ENCODE data around the gene U2AF1L4.

The U2AF1L4 gene

DNA sequence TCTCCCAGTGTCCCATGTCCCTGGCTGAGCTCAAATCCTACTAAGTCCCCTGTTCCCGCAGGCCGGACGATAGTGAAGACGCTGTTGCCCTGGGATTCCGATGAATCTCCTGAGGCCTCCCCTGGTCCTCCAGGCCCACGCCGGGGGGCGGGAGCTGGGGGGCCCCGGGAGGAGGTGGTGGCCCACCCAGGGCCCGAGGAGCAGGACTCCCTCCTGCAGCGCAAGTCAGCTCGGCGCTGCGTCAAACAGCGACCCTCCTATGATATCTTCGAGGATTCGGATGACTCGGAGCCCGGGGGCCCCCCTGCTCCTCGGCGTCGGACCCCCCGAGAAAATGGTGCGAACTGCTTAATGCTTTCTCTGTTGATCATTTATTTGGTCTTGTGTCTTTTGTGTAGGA lies 21.5 kb downstream of the U2AF1L4 start:
- no peak for DNase-seq

DNA sequence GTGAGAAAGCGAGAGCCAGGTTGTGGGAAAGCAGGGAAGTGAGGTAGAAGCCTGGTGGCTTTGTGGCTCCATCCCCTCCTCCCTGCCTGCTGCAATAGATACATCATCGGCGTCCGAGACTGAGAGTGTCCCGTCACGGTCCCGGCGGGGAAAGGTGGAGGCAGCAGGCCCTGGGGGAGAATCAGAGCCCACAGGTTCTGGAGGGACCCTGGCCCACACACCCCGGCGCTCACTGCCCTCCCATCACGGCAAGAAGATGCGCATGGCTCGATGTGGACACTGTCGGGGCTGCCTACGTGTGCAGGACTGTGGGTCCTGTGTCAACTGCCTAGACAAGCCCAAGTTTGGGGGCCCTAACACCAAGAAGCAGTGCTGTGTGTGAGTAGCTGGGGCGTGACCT lies 22.3 kb downstream of the U2AF1L4 start:
- no peak for DNase-seq

DNA sequence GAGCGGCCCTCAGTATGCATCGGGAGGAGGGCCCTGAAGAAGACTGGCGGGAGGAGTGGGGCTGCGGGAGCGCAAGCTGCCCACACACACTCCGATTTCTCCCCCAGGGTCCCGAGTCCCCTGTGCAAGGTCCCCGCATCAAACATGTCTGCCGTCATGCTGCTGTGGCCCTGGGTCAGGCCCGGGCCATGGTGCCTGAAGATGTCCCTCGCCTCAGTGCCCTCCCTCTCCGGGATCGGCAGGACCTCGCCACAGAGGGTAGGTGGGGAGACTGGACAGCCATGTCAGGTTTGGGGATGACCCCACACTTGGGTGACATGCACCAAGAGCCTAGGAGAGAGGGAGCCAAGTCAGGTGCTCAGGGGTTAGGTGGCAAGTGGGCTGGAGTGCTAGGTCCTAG lies 22.8 kb downstream of the U2AF1L4 start:
- DNase-seq = no peak

DNA sequence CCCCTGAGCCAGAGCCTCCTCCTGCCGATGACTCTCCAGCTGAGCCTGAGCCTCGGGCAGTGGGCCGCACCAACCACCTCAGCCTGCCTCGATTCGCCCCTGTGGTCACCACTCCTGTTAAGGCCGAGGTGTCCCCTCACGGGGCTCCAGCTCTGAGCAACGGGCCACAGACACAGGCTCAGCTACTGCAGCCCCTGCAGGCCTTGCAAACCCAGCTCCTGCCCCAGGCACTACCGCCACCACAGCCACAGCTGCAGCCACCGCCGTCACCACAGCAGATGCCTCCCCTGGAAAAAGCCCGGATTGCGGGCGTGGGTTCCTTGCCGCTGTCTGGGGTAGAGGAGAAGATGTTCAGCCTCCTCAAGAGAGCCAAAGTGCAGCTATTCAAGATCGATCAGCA lies 23.8 kb downstream of the U2AF1L4 start:
- DNase-seq = no peak

DNA sequence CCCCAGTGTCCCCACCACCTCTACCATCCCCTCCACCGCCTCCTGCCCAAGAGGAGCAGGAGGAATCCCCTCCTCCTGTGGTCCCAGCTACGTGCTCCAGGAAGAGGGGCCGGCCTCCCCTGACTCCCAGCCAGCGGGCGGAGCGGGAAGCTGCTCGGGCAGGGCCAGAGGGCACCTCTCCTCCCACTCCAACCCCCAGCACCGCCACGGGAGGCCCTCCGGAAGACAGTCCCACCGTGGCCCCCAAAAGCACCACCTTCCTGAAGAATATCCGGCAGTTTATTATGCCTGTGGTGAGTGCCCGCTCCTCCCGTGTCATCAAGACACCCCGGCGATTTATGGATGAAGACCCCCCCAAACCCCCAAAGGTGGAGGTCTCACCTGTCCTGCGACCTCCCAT lies 24.6 kb downstream of the U2AF1L4 start:
- no peak for DNase-seq

DNA sequence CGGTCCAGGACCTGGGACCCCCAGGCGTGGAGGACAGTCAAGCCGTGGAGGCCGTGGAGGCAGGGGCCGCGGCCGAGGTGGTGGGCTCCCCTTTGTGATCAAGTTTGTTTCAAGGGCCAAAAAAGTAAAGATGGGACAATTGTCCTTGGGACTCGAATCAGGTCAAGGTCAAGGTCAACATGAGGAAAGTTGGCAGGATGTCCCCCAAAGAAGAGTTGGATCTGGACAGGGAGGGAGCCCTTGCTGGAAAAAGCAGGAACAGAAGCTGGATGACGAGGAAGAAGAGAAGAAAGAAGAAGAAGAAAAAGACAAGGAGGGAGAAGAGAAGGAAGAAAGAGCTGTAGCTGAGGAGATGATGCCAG lies 25.1 kb downstream of the U2AF1L4 start:
- no peak for DNase-seq

DNA sequence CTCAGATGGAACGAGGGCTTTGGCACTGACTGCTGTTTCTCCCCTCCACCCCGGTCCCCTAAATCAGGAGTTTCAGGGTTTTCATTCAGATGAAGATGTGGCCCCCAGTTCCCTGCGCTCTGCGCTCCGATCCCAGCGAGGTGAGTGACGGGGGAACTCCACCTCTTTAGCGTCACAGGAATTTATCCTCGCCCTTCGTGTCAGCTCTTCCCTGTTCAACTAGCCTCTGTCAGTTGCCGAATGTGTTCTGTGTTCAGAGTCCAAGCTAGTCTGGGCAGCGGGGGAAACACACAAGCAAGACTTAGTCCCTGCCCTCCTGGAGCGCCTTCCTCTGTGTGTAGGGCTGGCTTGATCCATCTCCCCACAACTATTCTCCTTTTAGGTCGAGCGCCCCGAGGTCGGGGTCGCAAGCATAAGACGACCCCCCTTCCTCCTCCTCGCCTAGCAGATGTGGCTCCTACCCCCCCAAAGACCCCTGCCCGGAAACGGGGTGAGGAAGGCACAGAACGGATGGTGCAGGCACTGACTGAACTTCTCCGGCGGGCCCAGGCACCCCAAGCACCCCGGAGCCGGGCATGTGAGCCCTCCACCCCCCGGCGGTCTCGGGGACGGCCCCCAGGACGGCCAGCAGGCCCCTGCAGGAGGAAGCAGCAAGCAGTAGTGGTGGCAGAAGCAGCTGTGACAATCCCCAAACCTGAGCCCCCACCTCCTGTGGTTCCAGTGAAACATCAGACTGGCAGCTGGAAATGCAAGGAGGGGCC lies 25.6 kb downstream of the U2AF1L4 start:
- no peak for DNase-seq

DNA sequence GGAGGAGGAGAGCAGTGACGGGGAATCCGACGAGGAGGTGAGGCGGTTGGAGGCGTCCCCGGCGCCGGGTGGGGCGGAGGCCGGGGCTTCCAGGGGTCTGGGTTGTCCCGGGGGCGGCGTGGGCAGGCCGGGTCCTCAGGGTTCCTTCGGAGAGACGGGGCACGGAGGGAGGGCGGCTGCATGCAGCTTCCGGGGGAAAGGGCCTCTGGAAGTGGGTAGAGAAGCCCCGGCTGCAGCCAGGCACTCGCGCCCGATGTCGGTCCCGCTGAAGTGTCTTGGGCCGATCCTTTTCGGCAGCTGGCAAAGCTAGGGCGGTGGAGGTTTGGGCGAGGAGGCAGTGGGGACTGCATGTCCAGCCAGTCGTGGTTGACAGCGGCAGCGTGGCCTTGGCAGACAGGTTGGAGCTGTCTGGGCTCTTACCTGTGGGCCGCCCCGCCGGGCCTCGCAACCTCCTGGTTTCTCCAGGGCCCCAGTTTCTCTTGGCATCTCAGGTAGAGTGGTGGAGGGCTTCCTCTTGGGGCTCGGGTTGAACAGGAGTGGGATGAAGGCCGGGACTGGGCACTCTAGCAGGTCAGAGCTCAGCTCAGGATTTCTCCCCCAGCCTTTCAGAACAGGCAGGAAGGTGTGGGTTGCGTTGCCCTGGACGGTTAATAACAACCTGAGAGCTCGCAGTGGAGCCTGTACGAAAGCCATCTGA lies 26.7 kb downstream of the U2AF1L4 start:
- DNase-seq = peak; percentile 17

DNA sequence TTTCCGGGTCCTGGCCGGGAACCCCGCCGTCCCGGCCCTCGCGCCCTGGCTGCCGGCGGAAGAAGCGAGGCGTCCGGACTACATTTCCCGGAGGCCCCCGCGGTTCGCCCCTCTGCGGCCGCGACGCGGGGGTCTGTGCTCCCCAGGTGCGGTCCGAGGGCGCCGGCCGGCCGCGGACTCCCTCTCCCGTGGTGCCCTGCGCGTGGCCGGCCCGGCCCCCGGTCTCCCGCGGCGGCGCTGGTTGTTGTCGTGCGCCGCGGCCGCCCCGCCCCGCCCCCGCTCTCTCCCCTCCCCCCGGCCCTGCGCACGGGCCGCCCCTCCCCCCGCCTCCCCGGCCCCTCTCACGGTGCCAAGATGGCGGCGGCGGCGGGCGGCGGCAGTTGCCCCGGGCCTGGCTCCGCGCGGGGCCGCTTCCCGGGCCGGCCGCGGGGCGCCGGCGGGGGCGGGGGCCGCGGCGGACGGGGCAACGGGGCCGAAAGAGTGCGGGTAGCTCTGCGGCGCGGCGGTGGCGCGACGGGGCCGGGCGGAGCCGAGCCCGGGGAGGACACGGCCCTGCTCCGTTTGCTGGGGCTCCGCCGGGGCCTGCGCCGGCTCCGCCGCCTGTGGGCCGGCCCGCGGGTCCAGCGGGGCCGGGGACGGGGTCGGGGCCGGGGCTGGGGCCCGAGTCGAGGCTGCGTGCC lies 27.4 kb downstream of the U2AF1L4 start, which contains the start of gene KMT2B:
TSS of gene KMT2B (plus strand) at position 339 of the 680 bp plus-strand sequence. CDS start at position 355, 16 bp downstream.
- DNase-seq = no peak

DNA sequence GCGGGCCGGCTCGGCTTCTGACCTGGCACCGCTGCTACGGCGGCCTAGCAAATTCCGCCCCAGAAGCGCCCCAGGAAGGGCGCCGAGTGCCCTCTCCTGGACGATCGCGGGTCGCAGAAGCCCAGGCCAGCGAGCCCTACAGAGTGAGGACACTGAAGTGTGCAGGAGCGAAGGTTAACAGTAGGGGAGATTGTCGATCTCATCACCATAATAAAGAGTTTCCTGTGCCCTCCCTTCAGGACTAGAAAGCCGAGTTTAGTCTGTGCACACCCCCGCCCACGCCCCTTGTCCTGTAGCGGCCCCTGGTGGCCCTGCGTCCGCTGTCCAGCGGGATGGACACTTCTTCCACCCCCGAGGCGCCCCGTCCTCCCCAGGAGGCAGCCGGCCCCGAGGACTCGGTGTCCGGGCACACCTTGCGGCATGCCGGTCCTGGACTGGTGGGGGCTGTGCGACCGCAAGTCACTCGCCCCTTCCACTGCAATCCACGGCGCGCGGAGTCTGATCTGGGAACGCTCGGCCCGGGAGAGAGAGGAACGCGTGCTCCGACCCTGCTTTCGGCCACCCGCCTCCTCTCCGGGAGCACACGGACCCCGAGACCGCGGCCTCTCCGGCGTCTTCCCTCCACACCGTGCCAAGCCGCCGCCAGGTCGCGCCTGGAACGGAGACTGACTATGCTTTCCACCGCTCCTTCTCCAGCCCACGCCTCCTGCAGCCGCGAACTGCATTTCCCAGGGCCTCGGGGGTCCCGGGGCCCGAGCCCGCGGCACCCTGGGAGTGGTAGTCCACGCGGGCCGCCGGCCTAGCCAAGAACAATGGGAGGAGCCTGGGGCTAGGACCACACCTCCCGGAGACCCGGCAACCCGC lies 28.2 kb downstream of the U2AF1L4 start:
- peak; percentile 96 for DNase-seq

DNA sequence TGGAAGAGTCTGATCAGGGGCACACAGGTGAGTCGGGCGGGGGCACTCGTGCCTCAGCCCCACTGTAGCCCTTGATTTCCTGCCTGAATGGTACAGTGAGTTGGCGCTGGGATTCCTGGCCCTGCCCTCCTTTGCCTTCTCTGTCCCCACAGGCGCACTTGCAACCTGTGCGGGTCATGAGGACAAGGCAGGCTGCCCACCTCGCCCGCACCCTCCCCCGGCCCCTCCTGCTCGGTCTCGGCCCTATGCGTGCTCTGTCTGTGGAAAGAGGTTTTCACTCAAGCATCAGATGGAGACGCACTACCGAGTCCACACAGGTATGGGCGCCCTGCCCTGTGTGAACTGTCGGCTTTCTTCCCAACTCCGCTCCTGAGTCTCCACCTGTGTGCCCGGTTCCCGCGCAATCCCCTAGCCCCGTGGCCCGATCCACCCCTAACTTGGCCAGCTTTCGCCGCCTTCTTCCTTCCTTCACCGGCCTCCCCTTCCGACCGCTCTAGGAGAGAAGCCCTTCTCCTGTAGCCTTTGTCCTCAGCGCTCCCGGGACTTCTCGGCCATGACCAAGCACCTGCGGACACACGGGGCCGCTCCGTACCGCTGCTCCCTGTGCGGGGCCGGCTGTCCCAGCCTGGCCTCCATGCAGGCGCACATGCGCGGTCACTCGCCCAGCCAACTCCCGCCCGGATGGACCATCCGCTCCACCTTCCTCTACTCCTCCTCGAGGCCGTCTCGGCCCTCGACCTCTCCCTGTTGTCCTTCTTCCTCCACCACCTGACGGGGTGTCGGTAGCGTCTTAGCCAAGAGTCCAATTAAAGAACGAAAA lies 29.0 kb downstream of the U2AF1L4 start:
- DNase-seq = no peak

DNA sequence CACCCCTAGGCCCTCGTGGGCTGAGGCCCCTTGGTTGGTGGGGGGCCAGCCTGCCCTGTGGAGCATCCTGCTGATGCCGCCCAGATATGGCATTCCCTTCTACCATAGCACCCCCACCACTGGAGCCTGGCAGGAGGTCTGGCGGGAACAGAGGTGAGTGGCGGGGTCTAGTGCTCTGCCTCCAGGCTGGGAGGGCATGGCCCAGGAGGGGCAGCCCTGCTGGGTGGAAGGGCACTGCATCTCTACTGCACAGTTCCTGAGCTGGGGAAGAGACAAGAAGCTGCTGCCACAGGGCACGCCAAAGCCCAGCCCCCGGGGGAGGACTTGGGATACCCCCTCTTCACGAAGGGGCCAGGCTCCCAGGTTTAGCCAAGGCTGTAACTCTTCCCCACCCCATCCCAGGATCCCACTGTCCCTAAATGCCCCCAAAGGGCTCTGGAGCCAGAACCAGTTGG lies 29.8 kb downstream of the U2AF1L4 start:
- no peak for DNase-seq

DNA sequence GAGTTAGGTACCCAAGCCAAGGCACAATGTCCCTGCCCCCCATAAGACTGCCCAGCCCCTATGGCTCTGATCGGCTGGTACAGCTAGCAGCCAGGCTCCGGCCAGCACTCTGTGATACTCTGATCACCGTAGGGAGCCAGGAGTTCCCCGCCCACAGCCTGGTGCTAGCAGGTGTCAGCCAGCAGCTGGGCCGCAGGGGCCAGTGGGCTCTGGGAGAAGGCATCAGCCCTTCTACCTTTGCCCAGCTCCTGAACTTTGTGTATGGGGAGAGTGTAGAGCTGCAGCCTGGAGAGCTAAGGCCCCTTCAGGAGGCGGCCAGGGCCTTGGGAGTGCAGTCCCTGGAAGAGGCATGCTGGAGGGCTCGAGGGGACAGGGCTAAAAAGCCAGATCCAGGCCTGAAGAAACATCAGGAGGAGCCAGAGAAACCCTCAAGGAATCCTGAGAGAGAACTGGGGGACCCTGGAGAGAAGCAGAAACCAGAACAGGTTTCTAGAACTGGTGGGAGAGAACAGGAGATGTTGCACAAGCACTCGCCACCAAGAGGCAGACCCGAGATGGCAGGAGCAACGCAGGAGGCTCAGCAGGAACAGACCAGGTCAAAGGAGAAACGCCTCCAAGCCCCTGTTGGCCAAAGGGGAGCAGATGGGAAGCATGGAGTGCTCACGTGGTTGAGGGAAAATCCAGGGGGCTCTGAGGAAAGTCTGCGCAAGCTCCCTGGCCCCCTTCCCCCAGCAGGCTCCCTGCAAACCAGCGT lies 30.4 kb downstream of the U2AF1L4 start:
- peak; percentile 28 for DNase-seq

DNA sequence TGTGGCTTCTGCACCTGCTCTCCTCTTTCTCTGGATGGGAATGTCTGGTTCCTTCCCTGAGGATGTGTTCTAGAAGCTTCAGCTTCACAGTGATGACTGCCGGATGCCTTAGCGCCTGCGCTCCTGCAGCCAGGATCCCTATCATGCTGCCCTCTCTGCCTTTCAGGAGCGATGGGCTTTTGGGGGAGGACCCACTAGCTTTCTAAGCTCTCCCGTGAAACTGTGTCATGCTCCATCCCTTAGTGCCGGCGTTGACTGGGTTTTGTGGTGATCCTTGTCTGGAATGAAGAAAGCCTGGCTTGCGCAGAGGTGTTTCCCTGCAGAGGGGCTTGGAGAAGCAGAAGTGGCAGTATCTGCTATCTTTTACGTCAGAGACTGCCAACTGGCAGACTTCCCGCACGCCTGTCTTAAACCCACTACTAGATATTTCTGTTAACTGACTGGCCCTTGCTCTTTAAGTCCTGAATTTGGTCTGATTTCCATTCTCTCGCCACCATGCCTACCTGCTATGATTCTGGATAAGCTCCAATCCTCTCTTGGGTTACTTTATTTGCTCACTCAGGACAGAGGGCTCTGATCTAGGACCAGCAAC lies 31.2 kb downstream of the U2AF1L4 start:
- DNase-seq = peak; percentile 60

DNA sequence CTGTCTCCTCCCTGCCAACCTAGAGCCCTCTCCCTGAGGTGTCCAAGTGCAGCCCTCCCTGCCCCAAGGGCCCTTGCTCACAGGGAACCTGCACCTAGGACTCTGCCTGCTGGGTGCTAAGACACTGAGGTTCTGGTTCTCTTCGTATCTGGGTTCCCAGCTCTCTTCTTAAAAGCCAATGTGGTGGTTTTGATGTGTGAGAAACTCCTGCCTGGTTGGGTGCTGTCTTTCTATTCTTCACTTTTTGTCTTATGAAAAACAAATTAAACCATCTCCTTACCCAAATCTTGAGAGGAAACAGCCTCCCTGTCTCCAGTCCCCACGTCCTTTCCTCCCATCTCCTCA lies 31.7 kb downstream of the U2AF1L4 start:
- no peak for DNase-seq

DNA sequence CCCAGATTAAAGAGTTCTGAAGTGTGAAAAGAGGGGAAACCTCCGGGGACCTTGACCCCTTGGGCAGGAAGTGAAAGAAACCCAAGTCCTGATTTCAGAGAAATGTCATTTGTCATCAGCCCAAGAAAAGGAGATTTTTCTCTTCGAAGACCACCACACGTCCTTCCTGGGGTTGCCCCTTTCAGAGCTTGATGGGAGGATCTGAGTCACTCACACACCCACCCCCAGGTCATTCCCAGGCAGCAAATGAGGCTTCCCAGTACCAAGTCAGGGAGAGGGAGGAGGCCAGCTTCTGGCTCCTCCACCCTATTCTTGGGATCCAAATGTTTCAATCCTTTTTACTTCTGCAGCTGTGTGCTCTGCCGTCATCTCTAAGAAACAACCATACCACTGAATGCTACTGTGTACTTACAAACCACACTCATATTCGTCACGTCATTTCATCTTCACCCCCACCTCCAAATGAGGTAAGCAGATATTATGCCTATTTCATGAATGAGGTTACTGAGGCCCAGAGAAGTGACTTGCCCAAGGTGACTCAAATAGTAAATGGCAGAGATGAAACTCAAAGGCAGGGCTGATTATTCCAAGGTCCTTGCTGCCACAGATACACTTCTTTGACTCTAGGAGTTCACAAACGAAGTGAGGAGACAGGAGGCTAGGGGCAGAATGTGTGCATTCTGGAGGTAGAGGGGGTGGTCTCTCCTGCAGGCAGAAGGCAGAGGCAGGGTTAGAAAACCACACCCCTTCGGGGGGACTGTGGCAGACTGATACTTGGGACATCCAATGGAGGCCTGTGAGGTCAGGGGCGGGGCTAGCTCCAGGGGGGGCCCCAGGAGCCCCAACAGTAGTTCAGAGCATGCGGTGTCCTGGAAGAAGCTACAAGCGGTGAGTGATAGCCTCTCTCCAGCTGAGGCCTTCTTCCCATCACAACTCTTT lies 32.4 kb downstream of the U2AF1L4 start:
- DNase-seq = peak; percentile 52

DNA sequence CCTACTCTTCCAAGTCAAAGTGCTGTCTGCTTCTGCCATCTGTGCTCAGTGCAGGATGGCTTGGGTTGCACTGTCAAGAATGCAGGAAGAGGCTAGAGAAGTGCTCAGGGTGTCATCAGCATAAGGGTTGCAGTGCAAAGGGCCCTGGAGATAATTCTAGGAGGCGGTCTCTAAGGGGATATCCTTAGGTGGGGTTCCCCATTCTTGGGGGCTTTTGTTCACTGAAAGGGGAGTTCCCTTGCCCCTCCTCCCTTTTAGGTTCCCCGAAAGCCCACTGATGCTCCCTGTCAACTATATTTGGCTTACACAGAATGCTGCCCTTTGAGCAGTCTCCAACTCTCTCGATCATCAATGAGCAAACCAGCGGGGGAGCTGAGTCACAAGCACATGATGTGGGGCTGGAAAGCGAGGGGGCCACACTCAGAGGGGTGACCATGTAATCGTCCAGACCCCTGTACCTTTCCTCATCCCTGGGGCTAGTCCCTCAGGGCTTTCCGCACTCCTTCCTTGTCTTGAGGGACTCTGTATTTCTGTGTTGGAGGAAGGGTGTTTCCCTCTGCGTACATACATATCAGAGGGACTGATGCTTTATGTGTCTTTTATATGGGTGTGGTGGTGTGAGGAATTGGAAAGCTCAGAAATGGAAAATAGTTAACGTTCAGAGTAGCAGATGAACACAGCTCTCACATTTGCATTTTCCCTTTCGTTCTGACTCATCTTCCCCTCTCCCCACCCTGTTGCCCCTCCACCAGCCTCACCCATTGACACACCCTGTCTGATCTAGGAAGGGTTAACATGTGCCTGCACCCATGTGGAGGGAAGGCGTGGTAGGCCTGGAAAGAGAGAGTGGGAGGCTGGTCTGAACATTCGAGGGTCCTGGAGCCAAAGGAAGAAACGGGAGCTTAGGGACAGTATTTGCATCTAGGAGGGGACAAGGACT lies 34.2 kb downstream of the U2AF1L4 start:
- DNase-seq = peak; percentile 16

DNA sequence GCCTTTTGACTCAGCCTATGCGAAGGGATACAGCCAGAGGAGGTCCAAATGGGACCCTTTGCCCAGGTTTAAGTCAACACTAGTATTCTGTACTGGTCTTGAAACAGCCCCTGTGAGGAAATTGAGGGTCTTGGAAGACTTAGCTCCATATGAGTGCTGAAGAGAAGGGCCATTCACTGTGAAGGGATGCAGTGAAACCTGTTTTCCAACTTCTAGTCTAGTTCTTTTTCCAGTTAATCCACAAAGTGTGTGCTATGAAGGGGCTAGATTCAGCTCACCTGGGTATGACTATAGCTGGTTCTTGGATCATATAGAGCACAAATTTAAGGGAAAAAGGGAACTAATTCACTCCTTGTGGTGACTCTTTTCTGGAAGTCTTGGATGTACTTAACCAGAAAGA lies 36.8 kb downstream of the U2AF1L4 start:
- no peak for DNase-seq

DNA sequence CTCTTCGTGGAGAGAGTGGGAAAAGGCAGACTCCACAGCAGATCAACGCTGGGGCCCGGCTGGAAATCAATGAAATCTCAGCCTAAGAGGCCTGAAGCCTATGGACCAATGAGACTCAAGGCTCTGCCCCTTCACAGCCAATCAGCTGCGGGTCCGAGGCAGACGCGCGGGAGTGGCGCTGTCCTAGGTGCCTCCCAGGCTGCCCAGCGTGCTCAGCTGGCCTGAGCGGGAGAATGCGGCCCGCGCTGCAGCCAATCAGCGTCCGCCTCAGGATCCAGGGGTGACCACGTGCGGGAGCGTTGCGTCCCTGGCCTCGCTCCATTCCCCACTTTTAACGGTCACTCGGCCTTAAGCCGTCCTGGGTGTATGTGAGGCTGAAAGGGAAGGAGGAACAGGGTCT lies 41.0 kb downstream of the U2AF1L4 start, which contains the start of gene ZBTB32:
TSS of gene ZBTB32 (plus strand) at position 341 of the 400 bp plus-strand sequence. CDS start 10,069 bp downstream, outside the sequence.
- peak; percentile 70 for DNase-seq

All from hematopoietic multipotent progenitor cell treated with erythropoietin and hydrocortisone succinate and interleukin-3 and kit ligand, for 8 days (in vitro differentiated cells).